ENCODE results near the gene RNF146. TPM values are rescaled to one million over a fixed set of nuclear protein-coding genes. Genes with fewer than 3 reads are reported as not detected.

Gene RNF146
- total and polyA plus RNA-seq, 2 of the 13 experiments (the other 11 are each of a cell fraction or from before 2014, with no cell fraction given) = 18.8 to 27.6 TPM

- no peak for TF ChIP-seq MAFK (conservative IDR thresholded peaks at IDR 0.05 in 1 of 2, IDR thresholded peaks at IDR 0.05 in 1 of 2; ENCODE audit: low read length in 2 of 2)
- TF ChIP-seq ZNF20 (CRISPR knock-in tag; IDR thresholded peaks at IDR 0.05) = no peak
- TF ChIP-seq HOXA7 (CRISPR knock-in tag; IDR thresholded peaks at IDR 0.05) = no peak
- peak; percentile 16; the same call in 1 of the 2 replicates for TF ChIP-seq ZNF441 (CRISPR knock-in tag; IDR thresholded peaks at IDR 0.05; ENCODE audit: borderline replicate concordance)
- no peak for TF ChIP-seq NR2F6 (IDR thresholded peaks at IDR 0.05)
- TF ChIP-seq NR2F6 (CRISPR knock-in tag; IDR thresholded peaks at IDR 0.05) = peak; percentile 55
- no peak for TF ChIP-seq ZNF17 (CRISPR knock-in tag; IDR thresholded peaks at IDR 0.05)
- TF ChIP-seq BRF2 (CRISPR knock-in tag; IDR thresholded peaks at IDR 0.05) = peak; percentile 72; the same call in 1 of the 2 replicates
- peak; percentile 86 for TF ChIP-seq NR2C2 (CRISPR knock-in tag; IDR thresholded peaks at IDR 0.05; ENCODE audit: borderline replicate concordance)
- TF ChIP-seq ZNF547 (CRISPR knock-in tag; IDR thresholded peaks at IDR 0.05) = peak; percentile 77
- TF ChIP-seq ZNF660 (CRISPR knock-in tag; IDR thresholded peaks at IDR 0.05; ENCODE audit: borderline replicate concordance, low read depth) = no peak
- TF ChIP-seq ZNF790 (CRISPR knock-in tag; IDR thresholded peaks at IDR 0.05; ENCODE audit: borderline replicate concordance) = no peak; the same call in 1 of the 2 replicates
- TF ChIP-seq ZNF678 (CRISPR knock-in tag; IDR thresholded peaks at IDR 0.05) = peak; percentile 96; the same call in 1 of the 2 replicates
- no peak for TF ChIP-seq GLMP (CRISPR knock-in tag; IDR thresholded peaks at IDR 0.05; ENCODE audit: borderline replicate concordance)
- TF ChIP-seq ZNF343 (CRISPR knock-in tag; IDR thresholded peaks at IDR 0.05) = 0 out of 2 replicates have a peak, but pooled peaks have one; percentile 80
- no peak for TF ChIP-seq ARID3A (IDR thresholded peaks at IDR 0.05; ENCODE audit: low read depth, low read length)
- peak; percentile 29; the same call in 1 of the 2 replicates for TF ChIP-seq ZNF331 (CRISPR knock-in tag; IDR thresholded peaks at IDR 0.05)
- TF ChIP-seq RAD51 (IDR thresholded peaks at IDR 0.05; ENCODE audit: borderline replicate concordance) = peak; percentile 17; the same call in 1 of the 2 replicates
- 0 out of 2 replicates have a peak, but pooled peaks have one; percentile 11 for TF ChIP-seq EED (CRISPR knock-in tag; IDR thresholded peaks at IDR 0.05)
- 0 out of 2 replicates have a peak, but pooled peaks have one; percentile 62 for TF ChIP-seq ZNF276 (CRISPR knock-in tag; IDR thresholded peaks at IDR 0.05; ENCODE audit: low read depth)
- TF ChIP-seq MIXL1 (CRISPR knock-in tag; IDR thresholded peaks at IDR 0.05) = 0 out of 2 replicates have a peak, but pooled peaks have one; percentile 11
- peak; percentile 68; the same call in 1 of the 2 replicates for TF ChIP-seq ZNF614 (CRISPR knock-in tag; IDR thresholded peaks at IDR 0.05; ENCODE audit: borderline replicate concordance)
- TF ChIP-seq TRIM24 (CRISPR knock-in tag; IDR thresholded peaks at IDR 0.05) = no peak
- peak; percentile 91; the same call in 1 of the 2 replicates for TF ChIP-seq IRX3 (CRISPR knock-in tag; IDR thresholded peaks at IDR 0.05; ENCODE audit: borderline replicate concordance, low read depth)
Measured at GRCh38 chr6:127266892-127267645, 405 bp downstream of the RNF146 start (continued).
